ENCODE data around the gene TCEA2.

DNA sequence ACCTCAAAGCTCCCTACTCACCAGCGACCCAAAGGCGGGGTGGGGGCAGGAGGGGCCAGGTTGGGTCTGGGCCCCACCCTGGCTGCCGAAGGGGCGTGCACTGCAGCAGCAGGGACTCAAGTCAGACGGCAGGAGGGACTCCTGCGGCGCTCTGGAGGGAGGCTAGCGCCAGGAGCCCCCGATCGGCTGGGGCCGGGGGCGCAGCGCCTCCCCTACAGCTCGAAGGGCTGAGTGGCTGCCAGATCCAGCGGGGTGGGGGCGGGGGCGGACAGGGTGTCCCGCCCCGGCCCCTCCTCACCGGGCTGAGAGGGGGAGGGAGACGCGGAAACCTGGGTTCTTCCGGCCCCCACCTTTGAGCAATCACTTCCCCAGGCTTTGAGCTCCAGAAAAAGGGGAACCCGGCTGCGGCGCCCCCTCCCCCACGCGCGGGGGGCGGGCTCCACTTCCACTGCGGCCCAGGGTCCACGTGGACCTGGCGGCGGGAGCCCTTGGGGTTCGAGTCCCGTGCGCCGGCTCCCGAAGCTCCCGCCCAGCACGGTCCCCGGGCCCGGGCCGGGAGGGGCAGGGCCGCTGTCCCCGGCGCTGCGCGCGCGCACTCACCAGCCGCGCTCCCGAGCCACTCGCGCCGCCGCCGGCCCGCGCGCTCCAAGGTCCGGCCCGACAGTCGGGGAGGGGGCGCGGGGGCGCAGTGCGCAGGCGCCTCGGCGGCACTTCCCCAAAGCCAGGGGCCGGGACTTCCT lies 16.4 kb downstream of the TCEA2 start, which contains the start of gene RGS19:
- TF ChIP-seq, protein P1, sequence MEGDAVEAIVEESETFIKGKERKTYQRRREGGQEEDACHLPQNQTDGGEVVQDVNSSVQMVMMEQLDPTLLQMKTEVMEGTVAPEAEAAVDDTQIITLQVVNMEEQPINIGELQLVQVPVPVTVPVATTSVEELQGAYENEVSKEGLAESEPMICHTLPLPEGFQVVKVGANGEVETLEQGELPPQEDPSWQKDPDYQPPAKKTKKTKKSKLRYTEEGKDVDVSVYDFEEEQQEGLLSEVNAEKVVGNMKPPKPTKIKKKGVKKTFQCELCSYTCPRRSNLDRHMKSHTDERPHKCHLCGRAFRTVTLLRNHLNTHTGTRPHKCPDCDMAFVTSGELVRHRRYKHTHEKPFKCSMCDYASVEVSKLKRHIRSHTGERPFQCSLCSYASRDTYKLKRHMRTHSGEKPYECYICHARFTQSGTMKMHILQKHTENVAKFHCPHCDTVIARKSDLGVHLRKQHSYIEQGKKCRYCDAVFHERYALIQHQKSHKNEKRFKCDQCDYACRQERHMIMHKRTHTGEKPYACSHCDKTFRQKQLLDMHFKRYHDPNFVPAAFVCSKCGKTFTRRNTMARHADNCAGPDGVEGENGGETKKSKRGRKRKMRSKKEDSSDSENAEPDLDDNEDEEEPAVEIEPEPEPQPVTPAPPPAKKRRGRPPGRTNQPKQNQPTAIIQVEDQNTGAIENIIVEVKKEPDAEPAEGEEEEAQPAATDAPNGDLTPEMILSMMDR (IDR thresholded peaks at IDR 0.05; ENCODE audit: insufficient read depth, low read length, poor library complexity, severe bottlenecking): no peak
- TF ChIP-seq EZH2phosphoT487 (conservative IDR thresholded peaks at IDR 0.05; ENCODE audit: low read length): no peak
